Measurements from ENCODE around the gene ARHGEF19.

DNA sequence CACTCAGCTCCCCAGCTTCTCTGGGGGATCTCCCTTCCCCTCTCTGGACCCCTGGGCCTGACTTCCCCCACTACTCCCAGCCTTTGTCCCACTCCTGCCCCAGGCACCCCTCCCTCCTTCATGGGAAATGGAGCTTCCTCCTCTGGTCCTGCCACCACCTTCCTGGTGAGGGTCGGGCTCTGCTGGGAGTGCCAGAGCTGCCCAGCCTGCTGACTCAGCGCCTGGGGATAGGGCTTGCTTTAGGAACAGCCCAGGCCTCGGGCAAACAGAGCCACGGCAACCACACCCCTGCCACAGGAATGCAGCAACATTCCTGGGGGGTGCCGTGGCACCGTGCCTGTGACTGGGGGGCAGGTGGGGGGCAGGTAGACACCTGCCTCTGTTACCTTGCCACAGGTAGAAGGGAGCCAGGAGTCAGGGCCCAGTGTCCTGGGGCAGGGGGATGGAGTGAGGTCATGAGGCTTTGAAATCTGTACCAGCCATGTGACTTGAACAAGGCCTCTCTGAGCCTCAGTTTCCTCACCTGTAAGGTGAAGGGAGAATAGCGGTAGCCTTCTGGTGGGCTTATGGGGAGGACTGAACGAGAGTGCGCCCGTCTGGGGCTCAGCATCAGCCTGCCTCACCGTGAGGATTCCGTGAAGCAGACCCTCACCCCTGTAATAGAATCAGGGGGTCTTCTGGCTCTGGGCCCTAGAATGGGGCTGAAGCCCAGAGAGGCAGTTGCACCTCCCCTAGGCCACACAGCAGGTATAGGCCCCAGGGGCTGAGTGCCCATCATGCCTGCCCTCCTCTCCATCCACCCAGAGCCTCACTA lies 38.8 kb downstream of the ARHGEF19 start:
- TF ChIP-seq POLR2A (IDR thresholded peaks at IDR 0.05; ENCODE audit: low read depth) (no peak), EP300 (IDR thresholded peaks at IDR 0.05) (no peak)
- TF ChIP-seq, protein P1, sequence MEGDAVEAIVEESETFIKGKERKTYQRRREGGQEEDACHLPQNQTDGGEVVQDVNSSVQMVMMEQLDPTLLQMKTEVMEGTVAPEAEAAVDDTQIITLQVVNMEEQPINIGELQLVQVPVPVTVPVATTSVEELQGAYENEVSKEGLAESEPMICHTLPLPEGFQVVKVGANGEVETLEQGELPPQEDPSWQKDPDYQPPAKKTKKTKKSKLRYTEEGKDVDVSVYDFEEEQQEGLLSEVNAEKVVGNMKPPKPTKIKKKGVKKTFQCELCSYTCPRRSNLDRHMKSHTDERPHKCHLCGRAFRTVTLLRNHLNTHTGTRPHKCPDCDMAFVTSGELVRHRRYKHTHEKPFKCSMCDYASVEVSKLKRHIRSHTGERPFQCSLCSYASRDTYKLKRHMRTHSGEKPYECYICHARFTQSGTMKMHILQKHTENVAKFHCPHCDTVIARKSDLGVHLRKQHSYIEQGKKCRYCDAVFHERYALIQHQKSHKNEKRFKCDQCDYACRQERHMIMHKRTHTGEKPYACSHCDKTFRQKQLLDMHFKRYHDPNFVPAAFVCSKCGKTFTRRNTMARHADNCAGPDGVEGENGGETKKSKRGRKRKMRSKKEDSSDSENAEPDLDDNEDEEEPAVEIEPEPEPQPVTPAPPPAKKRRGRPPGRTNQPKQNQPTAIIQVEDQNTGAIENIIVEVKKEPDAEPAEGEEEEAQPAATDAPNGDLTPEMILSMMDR (IDR thresholded peaks at IDR 0.05) = no peak
